Measurements from ENCODE around the gene RIPOR2. TPM values are rescaled to one million over a fixed set of nuclear protein-coding genes. Genes with fewer than 3 reads are reported as not detected.

The RIPOR2 gene
- total and polyA plus RNA-seq, 2 donors from 2014 or later, result 1.7 to 24.2 TPM

DNA sequence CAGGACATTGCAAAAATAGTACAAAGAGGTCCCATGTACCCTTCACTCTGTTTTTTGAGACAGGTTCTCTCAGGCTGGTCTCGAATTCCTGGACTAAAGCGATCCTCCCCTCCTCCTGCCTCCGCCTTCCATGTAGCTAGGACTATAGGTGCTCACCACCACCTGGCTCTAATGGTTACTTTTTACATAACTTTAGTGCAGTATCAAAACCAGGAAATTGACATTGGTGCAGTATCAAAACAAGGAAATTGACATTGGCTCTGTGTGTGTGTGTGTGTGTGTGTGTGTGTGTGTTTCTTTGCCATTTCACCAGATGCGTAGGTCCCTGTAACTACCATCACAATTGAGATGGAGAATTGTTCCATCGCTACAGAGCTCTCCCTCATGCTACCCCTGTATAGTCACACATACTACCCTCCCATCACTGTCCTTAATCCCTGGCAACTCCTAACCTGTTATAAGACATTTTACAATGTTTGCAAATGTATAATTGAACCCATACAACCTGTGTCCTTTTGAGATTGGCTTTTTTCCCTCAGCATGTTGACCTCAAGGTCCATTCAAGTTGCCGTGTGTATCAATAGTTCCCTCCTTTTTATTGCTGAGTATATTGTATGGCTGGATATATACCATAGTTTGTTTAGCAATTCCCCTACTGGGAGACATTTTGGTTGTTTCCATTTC, 28.3 kb upstream of the RIPOR2 start:
- no peak for FAIRE-seq
- no peaks in the 10 kb centered on the region for H3K27me3 ChIP-seq (ENCODE audit: control insufficient read depth, insufficient read depth, low read length)
- no peaks in the 10 kb centered on the region for H3K9me3 ChIP-seq (ENCODE audit: control insufficient read depth in 2 of 3, insufficient read depth in 1 of 3, low read length in 3 of 3)
- TF ChIP-seq, protein P1, sequence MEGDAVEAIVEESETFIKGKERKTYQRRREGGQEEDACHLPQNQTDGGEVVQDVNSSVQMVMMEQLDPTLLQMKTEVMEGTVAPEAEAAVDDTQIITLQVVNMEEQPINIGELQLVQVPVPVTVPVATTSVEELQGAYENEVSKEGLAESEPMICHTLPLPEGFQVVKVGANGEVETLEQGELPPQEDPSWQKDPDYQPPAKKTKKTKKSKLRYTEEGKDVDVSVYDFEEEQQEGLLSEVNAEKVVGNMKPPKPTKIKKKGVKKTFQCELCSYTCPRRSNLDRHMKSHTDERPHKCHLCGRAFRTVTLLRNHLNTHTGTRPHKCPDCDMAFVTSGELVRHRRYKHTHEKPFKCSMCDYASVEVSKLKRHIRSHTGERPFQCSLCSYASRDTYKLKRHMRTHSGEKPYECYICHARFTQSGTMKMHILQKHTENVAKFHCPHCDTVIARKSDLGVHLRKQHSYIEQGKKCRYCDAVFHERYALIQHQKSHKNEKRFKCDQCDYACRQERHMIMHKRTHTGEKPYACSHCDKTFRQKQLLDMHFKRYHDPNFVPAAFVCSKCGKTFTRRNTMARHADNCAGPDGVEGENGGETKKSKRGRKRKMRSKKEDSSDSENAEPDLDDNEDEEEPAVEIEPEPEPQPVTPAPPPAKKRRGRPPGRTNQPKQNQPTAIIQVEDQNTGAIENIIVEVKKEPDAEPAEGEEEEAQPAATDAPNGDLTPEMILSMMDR (IDR thresholded peaks at IDR 0.05; ENCODE audit: borderline replicate concordance, extremely low read depth, insufficient read depth), result no peak
- no peak overlapping the region for H3K27ac ChIP-seq (ENCODE audit: low read depth in 2 of 2, low read length in 2 of 2)
- H3K4me3 ChIP-seq (ENCODE audit: low read length in 3 of 3), result no peak overlapping the region
- no peaks in the 10 kb centered on the region for H3K36me3 ChIP-seq (ENCODE audit: control insufficient read depth in 2 of 3, insufficient read depth in 3 of 3, low read length in 3 of 3)
- intact Hi-C loops (cut with DNase I), result no loop called here
- no peak for DNase-seq
- peaks cover 0 to 4% (median 0%) of the 10 kb centered on the region in 3 donors for H3K4me1 ChIP-seq (ENCODE audit: control insufficient read depth in 2 of 3, insufficient read depth in 2 of 3, low read depth in 1 of 3, low read length in 3 of 3)
- no peak overlapping the region for H3K9ac ChIP-seq (ENCODE audit: low read length in 3 of 3)

DNA sequence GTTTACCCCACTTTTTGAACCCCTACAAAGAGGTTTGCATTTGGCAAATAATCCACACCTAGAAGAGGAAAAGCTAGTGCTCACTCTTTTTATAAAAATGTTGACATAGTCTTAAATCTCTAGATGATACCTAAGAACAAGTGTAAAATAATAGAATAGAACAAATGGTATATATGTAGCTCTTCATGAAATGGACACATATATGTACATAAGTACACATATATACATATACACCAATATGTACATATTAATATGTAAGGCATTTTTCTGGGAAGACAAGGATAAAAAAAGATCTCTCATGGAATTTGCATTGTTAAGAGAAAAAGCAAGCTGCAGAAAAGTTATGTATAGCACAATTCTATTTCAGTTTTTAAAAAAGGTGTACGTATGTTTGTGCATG, 27.6 kb upstream of the RIPOR2 start:
- H3K9me3 ChIP-seq (ENCODE audit: control insufficient read depth in 2 of 3, insufficient read depth in 1 of 3, low read length in 3 of 3), result no peaks in the 10 kb centered on the region
- TF ChIP-seq, protein P1 (IDR thresholded peaks at IDR 0.05; ENCODE audit: borderline replicate concordance, extremely low read depth, insufficient read depth), result no peak

DNA sequence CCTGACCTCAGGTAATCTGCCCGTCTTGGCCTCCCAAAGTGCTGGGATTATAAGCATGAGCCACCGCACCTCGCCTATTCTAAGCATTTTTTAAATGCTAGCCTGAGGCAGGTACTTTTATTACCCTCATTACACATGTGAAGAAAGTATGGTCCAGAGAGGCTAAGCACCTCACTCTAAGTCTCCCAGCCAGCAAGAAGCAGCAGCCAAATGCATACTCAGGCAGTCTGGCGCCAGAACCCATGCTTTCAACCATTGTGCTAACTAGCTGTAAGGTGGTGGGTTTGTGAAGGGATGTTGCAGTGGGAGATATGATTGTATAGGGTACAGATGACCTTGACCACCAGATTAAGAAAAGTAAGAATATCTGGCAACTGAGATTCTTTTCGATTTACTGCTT, 26.1 kb upstream of the RIPOR2 start:
- TF ChIP-seq, protein P1 (IDR thresholded peaks at IDR 0.05; ENCODE audit: borderline replicate concordance, extremely low read depth, insufficient read depth), result no peak
- Histone ChIP-seq H3K27me3 (ENCODE audit: control insufficient read depth, insufficient read depth, low read length) (no peaks in the 10 kb centered on the region), H3K9ac (ENCODE audit: low read length in 3 of 3) (no peak overlapping the region), H3K9me3 (ENCODE audit: control insufficient read depth in 2 of 3, insufficient read depth in 1 of 3, low read length in 3 of 3) (no peaks in the 10 kb centered on the region), H3K4me1 (ENCODE audit: control insufficient read depth in 2 of 3, insufficient read depth in 2 of 3, low read depth in 1 of 3, low read length in 3 of 3) (peaks cover 0 to 4% (median 0%) of the 10 kb centered on the region in 3 donors), H3K27ac (ENCODE audit: low read depth in 2 of 2, low read length in 2 of 2) (no peak overlapping the region), H3K36me3 (ENCODE audit: control insufficient read depth in 2 of 3, insufficient read depth in 3 of 3, low read length in 3 of 3) (no peaks in the 10 kb centered on the region), H3K4me3 (ENCODE audit: low read length in 3 of 3) (no peak overlapping the region)
- no peak for FAIRE-seq
- intact Hi-C loops (cut with DNase I), result no loop called here
- no peak for DNase-seq

More for the DNA sequence above, 27.6 kb upstream of the RIPOR2 start:
- no peaks in the 10 kb centered on the region for H3K27me3 ChIP-seq (ENCODE audit: control insufficient read depth, insufficient read depth, low read length)
- no peak overlapping the region for H3K27ac ChIP-seq (ENCODE audit: low read depth in 2 of 2, low read length in 2 of 2)
- H3K4me3 ChIP-seq (ENCODE audit: low read length in 3 of 3), result no peak overlapping the region
- DNase-seq, result no peak
- FAIRE-seq, result no peak
- peaks cover 0 to 4% (median 0%) of the 10 kb centered on the region in 3 donors for H3K4me1 ChIP-seq (ENCODE audit: control insufficient read depth in 2 of 3, insufficient read depth in 2 of 3, low read depth in 1 of 3, low read length in 3 of 3)
- intact Hi-C loops (cut with DNase I), result no loop called here
- no peak overlapping the region for H3K9ac ChIP-seq (ENCODE audit: low read length in 3 of 3)
- no peaks in the 10 kb centered on the region for H3K36me3 ChIP-seq (ENCODE audit: control insufficient read depth in 2 of 3, insufficient read depth in 3 of 3, low read length in 3 of 3)
